GM12878 (cell line): Measurements from ENCODE around the gene NT5M. TPM values are rescaled to one million over a fixed set of nuclear protein-coding genes. Genes with fewer than 3 reads are reported as not detected.
A peak's percentile ranks its signal among the peaks of the same experiment; 100 is the strongest.

ENCODE experiments used
- ATF2 ChIP-seq: IDR thresholded peaks from 2 replicates; pipeline ENCODE4 v1.6.1; 2012; ENCODE audit warnings: low read length, inconsistent platforms
- BCLAF1 ChIP-seq: fragments of 450-650 bp; IDR thresholded peaks from 2 replicates; pipeline ENCODE4 v1.6.1; 2017; ENCODE audit warnings: antibody characterized with exemption, mild to moderate bottlenecking, moderate library complexity
- BHLHE40 ChIP-seq, 2 experiments: fragments of 450-650 bp in 1 of 2; IDR thresholded peaks; 2 replicates each; pipeline ENCODE4 v1.6.1; 2011 to 2017; ENCODE audit warnings: low read depth in 2 of 2, borderline replicate concordance in 1 of 2, improper control_type of control experiment in 1 of 2, low read length in 1 of 2, mild to moderate bottlenecking in 1 of 2
- CHD2 ChIP-seq: IDR thresholded peaks from 2 replicates; pipeline ENCODE4 v1.6.1; 2011; ENCODE audit warnings: low read depth, low read length, improper control_type of control experiment, borderline replicate concordance
- EGR1 ChIP-seq, 2 experiments: IDR thresholded peaks; 1 replicate in 1 of 2; 2 replicates in 1 of 2; pipeline ENCODE4 v1.6.1; 2011 to 2012; ENCODE audit warnings: low read depth in 2 of 2, low read length in 2 of 2, borderline replicate concordance in 1 of 2, mild to moderate bottlenecking in 1 of 2, moderate library complexity in 1 of 2
- MAX ChIP-seq: IDR thresholded peaks from 2 replicates; pipeline ENCODE4 v1.6.1; 2012; ENCODE audit warnings: low read depth, low read length, improper control_type of control experiment
- MXI1 ChIP-seq: fragments of 150-350 bp; IDR thresholded peaks from 2 replicates; pipeline ENCODE4 v1.6.1; 2011; ENCODE audit warnings: low read depth, mild to moderate bottlenecking, inconsistent platforms, low read length, improper control_type of control experiment
- NFYB ChIP-seq: IDR thresholded peaks from 2 replicates; pipeline ENCODE4 v1.6.1; 2011; ENCODE audit warnings: low read depth, mild to moderate bottlenecking, low read length, improper control_type of control experiment, moderate library complexity; ENCODE audit not compliant: insufficient read depth
- PAX5 ChIP-seq: IDR thresholded peaks from 2 replicates; pipeline ENCODE4 v1.6.1; 2011; ENCODE audit warnings: low read depth, low read length, borderline replicate concordance
- RELB ChIP-seq: fragments of 450-650 bp; IDR thresholded peaks from 2 replicates; pipeline ENCODE4 v1.6.1; 2017; ENCODE audit warnings: low read depth, mild to moderate bottlenecking, moderate library complexity
- SKIL ChIP-seq: fragments of 450-650 bp; IDR thresholded peaks from 2 replicates; pipeline ENCODE4 v1.6.1; 2017; ENCODE audit warnings: mild to moderate bottlenecking, low read depth, inconsistent platforms; ENCODE audit not compliant: poor library complexity, severe bottlenecking
- SMC3 ChIP-seq: IDR thresholded peaks from 2 replicates; pipeline ENCODE4 v1.6.1; 2011; ENCODE audit warnings: low read length, improper control_type of control experiment, borderline replicate concordance
- TCF3 ChIP-seq: IDR thresholded peaks from 2 replicates; pipeline ENCODE4 v1.6.1; 2012; ENCODE audit warnings: low read depth, mild to moderate bottlenecking, low read length, borderline replicate concordance; ENCODE audit not compliant: insufficient read depth
- ZBTB11 ChIP-seq: fragments of 450-650 bp; formaldehyde crosslinking; IDR thresholded peaks from 2 replicates; pipeline ENCODE4 v1.5.0; 2022; ENCODE audit warnings: mild to moderate bottlenecking, missing genetic modification characterization
- polyA plus RNA-seq, 11 experiments: library from polyadenylated mRNA; depleted of rRNA in 4 of 11; unstranded in 6 of 11; stranded (reverse) in 5 of 11; fragments of >200 nt; fragmentation: Nextera tagmentation in 4 of 11; fragmentation: Illumina TruSeq in 1 of 11; extraction: Ambion mirVana in 4 of 11; extraction: Trizol in 1 of 11; gene quantifications; 1 replicate in 1 of 11; 2 replicates in 10 of 11; pipeline versions ENCODE4 v1.2.1 to v1.2.3, GENCODE V29; 2011 to 2016; ENCODE audit warnings: inconsistent platforms in 2 of 11, missing spikeins in 2 of 11, low read depth in 1 of 11
- total RNA-seq, 4 experiments: library from RNA; depleted of rRNA in 3 of 4; stranded (reverse); fragments of >200 nt in 3 of 4; fragmentation: Illumina TruSeq in 1 of 4; extraction: Trizol in 1 of 4; gene quantifications; 2 replicates each; pipeline versions ENCODE4 v1.2.1 to v1.2.3, GENCODE V29; 2013 to 2021

NT5M gene
- total and polyA plus RNA-seq, 10 of the 15 experiments (the other 5 are each of a cell fraction or from before 2014, with no cell fraction given), result 0.18 to 14.1 (median 2.9) TPM

GRCh38 chr17:17354560-17355349 lies 51.6 kb downstream of the NT5M start (continued):
- no peak for TF ChIP-seq RELB
- no peak for TF ChIP-seq TCF3
- TF ChIP-seq BHLHE40 (IDR thresholded peaks at IDR 0.05; ENCODE audit: borderline replicate concordance in 1 of 2, low read depth in 2 of 2, low read length in 1 of 2), result peak; percentile 52 to 67; a peak in 3 of 4 replicates
- TF ChIP-seq ATF2, result no peak
- TF ChIP-seq MXI1, result no peak
- no peak for TF ChIP-seq MAX
- no peak for TF ChIP-seq EGR1 (IDR thresholded peaks at IDR 0.05; ENCODE audit: borderline replicate concordance in 1 of 2, low read depth in 2 of 2, low read length in 2 of 2)
- no peak for TF ChIP-seq NFYB
- peak; percentile 65 for TF ChIP-seq SMC3
- TF ChIP-seq BCLAF1, result no peak
- no peak for TF ChIP-seq PAX5
- no peak for TF ChIP-seq CHD2
- TF ChIP-seq ZBTB11 (CRISPR knock-in tag), result no peak
- no peak for TF ChIP-seq SKIL
